NCI-H2227 treated with DMSO at 0.1 percent for 48 hours (cell line): ENCODE measurements around the gene CLDN1.
"Not testable (repeated sequence)": the region's sequence is repeated elsewhere in the genome, so short reads cannot be mapped to it uniquely, and the experiment has no call there.

Experiments used
- DNase-seq: peaks from one replicate; lab custom pipeline; 2025; lab: John Stamatoyannopoulos, UW

The CLDN1 gene

DNA sequence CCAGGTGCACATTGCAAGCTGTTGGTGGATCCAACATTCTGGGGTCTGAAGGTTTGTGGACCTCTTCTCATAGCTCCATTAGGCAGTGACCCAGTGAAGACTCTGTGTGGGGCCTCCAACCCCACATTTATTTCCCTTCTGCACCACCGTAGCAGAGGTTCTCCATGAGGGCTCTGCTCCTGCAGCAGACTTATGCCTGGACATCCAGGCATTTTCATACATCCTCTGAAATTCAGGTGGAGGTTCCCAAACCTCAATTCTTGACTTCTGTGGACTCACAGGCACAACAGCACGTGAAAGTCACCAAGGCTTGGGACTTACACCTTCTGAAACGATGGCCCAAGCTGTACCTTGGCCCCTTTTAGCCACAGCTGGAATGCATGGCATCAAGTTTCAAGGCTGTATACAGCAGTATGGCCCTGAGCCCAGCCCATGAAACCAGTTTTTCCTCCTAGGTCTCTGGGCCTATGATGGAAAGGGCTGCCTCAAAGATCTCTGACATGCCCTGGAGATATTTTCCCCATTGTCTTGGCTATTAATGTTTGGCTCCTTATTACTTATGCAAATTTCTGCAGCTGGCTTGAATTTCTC lies 30.2 kb downstream of the CLDN1 start:
- DNase-seq, result no peak

DNA sequence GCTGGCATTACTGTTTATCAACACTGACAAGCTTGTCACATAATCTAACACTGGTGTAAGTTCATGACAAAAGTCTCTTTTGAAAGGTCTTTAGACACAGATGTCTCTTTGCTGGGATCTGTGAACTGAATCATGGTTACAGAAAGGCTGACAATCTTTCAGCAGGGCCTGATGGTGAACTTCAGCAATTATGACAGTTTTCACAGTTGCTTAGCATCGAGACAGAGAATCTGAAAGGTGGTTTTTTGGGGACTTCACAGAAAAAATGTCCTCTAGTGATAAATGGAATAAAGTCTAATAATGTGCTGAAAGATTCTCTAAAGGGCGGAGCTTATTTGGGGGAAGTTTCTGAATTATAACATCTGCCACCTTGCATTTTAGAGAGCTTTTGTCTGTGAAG lies 32.3 kb downstream of the CLDN1 start:
- DNase-seq, result no peak

DNA sequence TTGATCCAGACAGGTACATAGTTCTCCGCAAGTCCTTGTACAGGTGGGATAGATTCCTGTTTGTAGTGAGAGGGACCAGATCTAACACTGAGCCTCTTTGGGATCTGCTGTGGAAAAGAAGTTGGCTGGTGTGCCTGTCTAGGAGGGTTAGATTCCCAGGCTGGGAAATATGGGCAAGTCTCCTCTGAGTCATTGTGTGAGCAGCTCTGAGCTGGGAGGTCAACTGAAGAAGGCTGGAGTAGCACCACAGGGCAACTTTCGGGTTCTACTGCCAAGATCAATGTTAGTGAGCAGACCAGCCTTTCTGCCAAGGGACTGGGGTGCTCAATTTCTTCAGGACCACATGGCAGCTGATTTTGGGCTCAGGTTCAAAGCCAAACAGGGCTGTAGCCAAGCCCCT lies 33.4 kb downstream of the CLDN1 start:
- DNase-seq, result no peak

DNA sequence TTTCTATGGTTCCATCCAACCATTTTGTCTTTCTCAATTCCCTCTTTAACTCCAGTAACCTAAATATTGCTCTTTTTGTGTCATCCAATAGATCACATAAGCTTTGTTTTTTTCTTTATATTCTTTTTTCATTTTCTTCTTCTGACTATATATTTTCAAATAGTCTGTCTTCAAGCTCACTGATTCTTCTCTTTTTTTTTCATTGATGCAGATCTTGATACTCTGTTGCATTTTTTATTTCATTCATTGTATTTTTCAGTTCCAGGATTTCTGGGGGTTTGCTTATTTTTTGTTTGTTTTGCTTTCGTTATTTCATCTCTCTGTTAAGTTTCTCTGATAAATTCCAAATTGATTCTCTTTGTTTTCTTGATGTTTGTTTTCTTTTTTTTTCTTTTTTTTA lies 36.2 kb downstream of the CLDN1 start:
- DNase-seq, result no peak

DNA sequence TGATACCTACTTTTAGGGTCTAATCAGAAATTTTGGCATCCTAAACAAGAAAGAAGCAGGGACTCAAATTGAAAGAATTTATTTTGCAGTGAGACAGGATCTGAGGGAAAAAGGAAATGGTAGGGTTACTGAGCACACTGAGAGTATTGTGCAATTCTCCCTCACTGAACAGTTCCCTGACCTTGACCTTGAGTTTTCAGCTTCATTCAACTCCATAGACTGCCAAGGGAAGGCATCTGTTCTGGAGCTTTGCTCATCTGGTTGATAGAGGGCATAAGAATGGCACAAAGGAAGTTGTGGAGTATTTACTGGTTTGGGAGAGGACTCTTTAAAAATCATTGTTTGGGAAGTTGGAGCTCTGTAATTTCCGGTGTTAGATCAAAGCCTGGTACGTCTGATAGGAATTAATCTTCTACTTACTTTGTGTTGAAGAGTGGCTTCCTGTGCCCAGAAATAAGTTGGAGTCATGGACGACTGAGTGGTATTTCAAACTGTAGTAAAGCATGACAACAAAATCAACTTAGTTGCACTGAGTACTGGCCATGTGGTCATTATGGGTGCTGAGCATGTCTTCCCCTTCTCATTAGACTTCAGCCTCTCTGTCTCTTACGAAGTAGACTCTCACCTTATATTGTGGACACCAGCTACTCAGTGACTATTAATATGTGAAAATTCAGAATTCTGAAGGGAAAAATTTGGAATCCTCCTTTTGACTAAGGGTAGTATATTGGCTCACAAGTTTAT lies 40.8 kb downstream of the CLDN1 start:
- no peak for DNase-seq

DNA sequence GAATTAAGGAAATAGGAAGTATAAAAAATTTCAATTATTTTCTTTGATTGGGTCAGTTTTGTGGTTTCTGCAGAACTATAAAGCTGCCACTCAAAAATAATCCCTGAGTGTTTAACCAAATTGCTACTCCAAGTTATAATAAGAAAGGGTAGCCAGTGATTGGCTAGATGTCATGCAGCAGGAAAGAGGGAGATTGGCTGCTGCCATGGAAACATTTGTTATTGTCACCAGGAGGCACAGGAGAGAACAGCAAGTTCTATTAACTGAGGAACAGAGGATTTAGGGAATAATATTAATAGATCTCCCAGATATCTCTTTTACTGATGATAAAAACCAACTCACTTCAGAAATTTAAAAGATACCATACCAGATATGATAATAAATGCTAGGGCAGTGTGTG lies 42.6 kb downstream of the CLDN1 start:
- DNase-seq, result no peak

DNA sequence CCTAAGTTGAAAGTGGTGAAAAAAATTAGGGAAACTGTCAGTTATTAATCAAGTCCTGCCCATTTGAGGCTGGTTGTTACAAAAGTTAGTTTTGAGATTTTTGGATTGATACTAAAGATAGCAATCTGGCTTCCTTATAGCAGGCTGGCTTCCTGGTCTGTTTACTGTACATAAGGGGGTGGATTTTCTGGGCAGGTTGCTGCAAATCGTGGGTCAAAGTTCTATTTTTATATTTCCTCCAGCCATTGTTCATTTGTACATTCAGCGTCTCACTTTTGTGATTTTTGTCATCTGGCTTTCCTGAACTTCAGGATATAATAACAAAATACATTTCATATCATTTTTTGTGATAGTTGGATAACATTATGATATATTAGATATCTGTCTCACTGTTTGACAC lies 49.5 kb downstream of the CLDN1 start:
- DNase-seq, result no peak

DNA sequence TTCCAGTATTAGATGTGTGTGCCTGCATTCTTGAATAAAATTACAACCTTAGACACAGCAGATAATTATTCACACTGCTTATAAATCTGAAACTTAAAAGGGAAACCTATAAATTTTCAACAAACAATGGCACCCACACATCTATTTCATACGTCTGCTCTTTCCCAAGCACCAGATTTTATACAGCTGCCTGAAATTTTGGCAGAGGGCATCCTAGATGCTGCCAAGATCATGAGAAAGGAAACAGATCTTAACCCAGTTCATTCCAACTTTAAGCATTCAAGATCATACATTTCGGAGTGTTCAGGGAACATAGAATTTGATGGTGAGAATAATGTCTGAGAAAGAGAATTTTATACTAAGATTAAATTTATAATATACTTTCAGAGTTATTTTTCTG lies 53.1 kb downstream of the CLDN1 start:
- no peak for DNase-seq

DNA sequence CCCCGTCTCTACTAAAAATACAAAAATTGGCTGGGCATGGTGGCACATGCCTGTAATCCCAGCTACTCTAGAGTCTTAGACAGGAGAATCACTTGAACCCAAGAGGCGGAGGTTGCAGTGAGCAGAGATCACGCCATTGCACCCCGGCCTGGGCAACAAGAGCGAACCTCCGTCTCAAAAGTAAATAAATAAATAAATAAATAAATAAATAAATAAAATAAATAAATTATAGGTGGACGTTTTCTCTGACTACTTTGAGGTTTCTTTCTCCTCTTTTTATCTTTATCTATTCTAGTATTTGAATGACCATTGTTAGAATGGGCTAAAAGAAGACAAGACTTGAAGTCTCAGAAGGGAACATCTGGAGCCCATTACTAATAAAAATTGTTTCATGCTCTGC lies 54.8 kb downstream of the CLDN1 start:
- DNase-seq, result not testable (repeated sequence)

DNA sequence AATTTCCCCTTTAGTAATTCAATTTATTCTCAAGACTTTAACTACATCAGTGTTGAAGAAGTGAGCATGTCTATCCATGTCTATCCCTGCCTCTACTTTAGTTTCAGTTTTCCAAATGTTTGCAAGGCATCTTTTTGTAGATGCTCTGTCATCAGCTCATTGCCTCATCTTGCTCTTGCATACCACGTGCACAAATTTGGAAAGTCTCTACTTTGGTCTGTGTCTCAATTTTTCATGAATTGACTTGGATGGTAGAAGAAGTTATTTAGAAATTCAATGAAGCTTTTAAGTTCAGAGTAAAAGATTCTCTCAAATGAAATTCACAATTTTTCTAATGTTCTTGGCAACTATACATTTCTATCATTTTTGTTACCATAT lies 55.3 kb downstream of the CLDN1 start:
- no peak for DNase-seq

DNA sequence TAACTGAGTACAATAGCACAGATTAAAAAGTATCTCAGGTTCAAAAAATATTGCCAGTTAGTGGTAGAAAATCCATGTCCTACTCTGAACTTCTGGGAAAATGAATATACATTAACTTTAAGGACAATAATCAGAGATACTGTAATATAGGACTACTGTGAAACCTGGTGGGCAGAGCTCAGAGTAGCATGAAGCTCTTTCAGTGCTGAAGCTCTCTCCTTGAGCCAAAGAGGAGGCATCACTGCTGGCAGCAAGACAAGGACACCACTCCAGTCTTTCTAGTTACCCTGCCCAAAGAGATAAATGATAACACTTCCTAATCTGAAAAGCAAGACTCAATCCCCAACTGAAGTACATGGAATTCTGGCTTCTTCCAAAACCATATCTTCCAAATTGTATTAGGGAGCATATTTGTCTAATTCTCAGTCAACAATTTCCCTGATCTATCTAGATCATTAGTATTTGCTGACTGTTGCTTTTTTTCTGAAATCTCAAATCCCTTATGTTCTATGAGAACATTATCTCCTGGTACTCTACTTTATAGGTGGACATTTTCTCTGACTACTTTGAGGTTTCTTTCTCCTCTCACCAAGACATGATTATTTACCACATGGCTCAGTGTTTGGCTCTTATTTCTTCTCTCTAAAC lies 55.9 kb downstream of the CLDN1 start:
- DNase-seq, result no peak

DNA sequence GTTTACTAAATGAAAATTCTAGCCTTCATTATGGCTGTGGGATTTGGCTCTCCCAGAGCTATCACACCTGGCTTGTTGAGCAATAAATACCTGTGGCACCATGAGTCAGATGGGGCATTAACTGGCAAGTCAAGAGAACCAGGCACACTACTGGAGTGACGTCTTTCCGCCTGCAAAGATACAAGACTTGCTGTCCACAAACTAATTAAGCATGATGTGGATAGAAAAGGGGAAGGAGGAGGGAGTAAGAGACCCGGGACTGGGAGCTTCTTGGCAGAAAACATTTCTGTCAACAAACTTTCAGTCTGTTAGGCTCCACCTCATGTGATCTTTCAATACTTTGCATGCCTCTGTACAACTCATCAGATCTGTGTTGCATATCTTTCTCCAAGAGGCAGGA lies 56.5 kb downstream of the CLDN1 start:
- no peak for DNase-seq

DNA sequence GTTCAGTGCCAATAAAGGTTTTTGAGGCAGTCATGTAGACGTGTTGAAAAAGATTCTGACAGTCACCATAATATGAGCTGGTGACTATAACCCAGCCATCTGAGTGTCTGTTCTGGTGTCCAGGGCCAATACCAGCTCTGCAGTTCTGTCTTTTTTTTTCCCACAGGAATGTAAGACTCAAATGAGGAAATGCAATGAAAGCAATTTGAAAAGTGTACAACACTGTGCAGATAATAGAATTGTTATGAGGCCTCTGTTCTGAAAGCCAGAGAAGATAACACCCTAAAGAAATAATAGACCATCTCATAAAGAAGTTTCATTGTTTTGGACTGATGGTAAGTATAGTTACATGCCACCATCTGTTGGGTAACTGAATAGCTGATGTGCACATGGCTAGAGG lies 57.1 kb downstream of the CLDN1 start:
- no peak for DNase-seq

DNA sequence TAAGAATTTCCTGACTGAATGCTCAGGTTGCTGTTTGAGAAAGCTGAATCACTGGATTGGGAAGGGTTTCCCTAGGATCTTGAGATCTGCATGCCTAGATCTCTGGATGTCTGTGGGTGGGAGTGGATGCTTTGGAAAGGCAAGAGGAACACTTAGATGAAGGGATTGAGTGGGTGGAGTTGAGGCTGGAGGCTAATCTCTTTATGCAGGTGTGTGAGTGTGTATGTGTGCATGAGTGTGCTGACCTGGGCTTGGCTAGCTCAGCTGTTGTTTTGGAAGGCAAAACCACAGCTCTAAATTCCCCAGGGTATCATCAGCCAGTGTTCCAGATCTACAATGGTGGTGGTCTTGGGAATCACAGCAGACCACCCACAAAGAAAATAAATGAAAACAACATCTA lies 60.5 kb downstream of the CLDN1 start:
- DNase-seq, result no peak

DNA sequence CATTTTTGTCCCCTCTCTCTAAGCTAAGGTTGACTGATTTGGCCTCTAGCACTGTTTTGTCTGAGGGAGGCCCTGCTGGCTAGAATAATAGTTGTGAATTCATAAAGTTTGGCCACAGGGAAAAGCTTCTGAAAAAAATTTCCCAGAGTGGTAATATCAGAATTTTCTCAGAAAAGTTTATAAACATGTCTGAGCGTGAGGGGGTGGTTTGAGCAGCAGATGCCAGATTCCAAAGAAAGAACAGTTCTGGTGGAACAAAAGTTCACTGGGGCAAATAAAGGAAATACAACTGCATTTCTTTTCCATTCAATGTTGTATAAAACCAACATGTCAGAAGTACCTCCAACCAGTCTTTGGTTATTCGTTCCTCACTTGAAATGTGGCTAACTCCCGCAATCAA lies 61.2 kb downstream of the CLDN1 start:
- no peak for DNase-seq

DNA sequence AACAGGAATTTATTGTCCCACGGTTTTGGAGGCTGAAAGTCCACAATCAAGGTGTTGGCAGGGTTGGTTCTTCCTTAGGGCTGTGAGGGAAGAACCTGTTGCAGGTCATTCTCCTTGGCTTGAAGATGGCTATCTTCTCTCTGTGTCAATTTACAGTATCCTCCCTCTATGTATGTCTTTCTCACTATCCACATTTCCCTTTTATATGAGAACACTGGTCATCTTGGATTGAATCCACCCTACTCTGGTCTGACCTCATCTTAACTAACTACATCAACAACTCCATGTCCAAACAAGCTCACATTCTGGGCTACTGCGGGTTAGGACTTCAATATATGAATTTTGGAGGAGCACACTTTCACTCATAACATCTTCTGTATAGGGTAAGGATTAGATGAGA lies 61.9 kb downstream of the CLDN1 start:
- DNase-seq, result no peak

DNA sequence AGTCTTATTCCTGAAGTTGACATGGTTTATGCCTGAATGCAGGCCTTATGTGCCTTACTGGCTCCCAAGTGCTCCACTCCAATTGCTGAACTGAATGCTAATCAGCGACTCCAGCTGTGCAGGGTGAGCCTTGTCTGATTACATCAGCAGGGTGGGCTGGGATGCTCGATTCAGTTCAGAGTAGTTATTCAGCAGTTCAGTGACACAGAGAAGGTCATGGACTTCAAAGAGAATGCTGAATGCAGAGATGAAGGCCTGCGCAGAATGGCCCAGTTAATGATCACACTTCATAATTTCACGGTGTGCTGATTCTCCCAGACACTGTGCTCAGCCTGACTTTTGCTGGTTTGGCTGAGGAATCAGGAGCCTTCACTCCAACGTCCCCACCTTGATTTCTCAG lies 63.6 kb downstream of the CLDN1 start:
- DNase-seq, result no peak
